ENCODE measurements around the gene VSIG10.
"Not testable (repeated sequence)": the region's sequence is repeated elsewhere in the genome, so short reads cannot be mapped to it uniquely, and the experiment has no call there.

VSIG10 gene, protein sequence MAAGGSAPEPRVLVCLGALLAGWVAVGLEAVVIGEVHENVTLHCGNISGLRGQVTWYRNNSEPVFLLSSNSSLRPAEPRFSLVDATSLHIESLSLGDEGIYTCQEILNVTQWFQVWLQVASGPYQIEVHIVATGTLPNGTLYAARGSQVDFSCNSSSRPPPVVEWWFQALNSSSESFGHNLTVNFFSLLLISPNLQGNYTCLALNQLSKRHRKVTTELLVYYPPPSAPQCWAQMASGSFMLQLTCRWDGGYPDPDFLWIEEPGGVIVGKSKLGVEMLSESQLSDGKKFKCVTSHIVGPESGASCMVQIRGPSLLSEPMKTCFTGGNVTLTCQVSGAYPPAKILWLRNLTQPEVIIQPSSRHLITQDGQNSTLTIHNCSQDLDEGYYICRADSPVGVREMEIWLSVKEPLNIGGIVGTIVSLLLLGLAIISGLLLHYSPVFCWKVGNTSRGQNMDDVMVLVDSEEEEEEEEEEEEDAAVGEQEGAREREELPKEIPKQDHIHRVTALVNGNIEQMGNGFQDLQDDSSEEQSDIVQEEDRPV

DNA sequence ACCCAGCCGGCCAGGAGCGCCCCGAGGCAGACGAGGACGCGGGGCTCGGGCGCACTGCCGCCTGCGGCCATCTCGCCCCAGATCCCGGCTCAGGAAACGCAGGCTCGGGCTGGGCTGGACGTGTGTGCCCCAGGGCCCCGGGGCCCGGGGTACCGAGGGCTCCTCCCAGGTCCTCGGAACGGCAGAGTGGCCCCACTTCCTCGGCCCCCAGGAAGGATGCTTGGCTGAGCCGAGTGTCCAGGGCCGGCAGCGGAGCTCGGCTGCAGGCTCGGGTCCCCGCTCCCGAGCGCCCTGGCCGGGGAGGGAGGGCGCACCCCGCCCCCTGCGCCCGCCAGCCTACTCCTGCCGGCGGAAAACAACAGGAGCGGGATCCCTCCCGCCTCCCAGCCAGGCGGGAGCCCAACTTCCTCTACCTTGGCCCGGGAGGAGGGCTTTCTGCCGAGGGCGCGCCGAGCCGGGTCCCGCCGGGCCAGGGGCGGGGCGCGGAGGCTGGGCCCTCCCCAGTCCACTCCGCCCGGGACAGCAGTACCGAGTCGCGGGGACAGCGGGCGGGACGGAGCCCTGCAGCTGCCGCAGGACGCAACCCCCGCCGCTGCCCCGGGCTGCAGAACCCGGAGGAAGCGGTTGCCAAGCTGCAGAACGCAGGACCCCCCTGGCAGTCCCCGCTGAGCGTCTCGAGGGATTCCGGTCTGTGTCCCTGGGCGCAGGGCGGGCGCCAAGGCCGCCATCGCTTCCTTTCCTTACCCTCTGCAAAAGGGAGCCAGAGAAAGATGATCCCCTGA is at the start of gene VSIG10:
Gene VSIG10 (minus strand): TSS at position 411 of the 782 bp plus-strand sequence. CDS start 340 bp downstream, at position 71.
- no peak for DNase-seq (ENCODE audit: low read depth)

DNA sequence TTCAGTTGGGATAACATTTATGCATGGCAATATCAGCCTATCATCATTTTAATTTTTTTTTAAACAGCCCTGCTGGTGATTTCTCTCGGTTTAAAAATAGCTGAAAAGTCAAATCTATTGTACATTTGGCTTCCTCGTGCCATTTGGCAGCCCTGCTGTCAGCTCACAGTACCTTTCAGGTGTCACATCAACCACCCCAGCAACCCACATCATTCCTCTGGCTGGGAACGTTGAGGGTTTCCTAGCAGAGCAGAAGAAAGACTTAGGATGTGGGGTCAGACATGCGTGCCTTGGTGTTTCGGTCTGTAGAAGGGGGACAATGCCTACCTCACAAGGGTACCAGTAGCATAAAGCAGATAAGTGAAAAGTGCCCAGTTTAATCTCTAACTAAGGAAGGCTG is 47.9 kb upstream of the VSIG10 start:
- DNase-seq (ENCODE audit: low read depth), result no peak

DNA sequence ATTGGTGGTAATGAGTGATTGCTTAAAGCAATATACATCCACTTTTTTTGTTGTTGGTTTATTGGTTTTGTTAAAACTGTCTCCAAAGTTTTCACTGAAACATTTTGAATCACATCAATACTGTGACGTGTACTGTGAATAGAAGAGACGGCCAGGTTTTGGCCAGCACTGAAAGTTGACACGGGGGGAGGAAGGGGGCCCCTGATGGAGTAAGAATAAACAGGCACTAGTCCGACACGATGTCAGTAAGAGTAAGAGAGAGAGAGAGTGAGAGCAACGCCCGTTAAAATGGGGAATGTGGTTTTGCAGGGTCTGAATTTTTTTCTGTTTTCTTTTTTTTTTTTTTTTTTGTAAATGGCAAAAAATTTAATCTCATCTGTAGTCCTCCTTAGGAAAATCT is 46.8 kb upstream of the VSIG10 start:
- no peak for DNase-seq (ENCODE audit: low read depth)

DNA sequence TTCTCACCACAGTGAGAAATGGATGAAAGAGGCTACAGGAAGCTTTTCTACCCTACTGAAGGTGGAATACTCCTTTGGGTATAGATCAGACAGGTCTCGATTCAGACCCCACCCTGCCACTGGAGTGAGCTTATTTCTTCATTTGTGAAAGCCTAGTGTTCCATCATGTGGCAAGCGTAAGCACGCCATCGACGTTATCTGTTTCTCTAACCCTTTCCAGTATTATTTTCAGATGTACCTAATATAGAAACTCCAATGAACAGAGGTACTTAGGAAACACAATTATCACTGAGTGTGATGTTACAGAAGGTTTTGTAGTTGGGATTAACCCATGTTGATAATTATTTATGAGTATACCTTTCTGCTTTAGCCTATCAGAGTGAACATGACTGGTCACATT is 44.5 kb upstream of the VSIG10 start:
- no peak for DNase-seq (ENCODE audit: low read depth)

DNA sequence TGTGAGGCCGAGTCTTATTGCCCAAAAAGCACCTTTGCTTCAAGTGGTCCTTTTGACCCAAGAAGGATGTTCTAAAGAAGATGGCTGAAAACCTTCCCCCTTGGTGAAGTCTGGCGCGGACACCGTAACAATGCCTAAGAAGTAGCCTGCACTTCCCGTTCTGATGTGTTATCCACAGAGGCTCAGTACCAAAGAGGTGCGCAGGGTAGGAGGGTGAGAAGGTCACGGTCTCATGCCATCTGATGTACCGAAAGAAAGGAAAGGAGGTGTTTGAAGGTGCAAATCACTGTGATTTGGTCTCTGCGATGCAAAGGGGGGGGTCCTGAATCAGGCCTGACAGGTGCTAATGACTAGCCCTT is 42.0 kb upstream of the VSIG10 start:
- no peak for DNase-seq (ENCODE audit: low read depth)

DNA sequence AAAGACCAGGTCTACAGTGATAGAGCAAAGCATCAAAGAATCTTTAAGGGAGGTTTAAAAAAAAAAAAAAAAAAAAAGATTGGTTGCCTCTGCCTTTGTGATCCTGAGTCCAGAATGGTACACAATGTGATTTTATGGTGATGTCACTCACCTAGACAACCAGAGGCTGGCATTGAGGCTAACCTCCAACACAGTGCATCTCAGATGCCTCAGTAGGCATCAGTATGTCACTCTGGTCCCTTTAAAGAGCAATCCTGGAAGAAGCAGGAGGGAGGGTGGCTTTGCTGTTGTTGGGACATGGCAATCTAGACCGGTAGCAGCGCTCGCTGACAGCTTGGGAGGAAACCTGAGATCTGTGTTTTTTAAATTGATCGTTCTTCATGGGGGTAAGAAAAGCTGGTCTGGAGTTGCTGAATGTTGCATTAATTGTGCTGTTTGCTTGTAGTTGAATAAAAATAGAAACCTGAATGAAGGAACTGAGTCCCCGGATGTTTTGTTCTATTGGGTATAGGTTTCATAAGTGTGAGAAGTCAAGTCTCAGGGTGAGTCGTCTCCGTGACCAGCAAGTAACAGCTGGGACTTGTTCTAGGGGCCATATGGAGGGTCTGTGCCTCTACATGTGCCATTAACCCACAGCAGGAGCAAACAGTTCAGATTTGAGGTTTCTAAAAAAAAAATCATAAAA is 41.4 kb upstream of the VSIG10 start:
- DNase-seq (ENCODE audit: low read depth), result no peak

DNA sequence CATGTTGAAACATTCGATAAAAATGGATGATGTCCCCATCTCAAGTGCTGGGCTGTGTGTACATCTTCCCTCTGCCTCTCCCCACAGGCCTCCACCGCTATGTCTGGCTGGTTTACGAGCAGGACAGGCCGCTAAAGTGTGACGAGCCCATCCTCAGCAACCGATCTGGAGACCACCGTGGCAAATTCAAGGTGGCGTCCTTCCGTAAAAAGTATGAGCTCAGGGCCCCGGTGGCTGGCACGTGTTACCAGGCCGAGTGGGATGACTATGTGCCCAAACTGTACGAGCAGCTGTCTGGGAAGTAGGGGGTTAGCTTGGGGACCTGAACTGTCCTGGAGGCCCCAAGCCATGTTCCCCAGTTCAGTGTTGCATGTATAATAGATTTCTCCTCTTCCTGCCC is 40.7 kb upstream of the VSIG10 start:
- DNase-seq (ENCODE audit: low read depth), result no peak

DNA sequence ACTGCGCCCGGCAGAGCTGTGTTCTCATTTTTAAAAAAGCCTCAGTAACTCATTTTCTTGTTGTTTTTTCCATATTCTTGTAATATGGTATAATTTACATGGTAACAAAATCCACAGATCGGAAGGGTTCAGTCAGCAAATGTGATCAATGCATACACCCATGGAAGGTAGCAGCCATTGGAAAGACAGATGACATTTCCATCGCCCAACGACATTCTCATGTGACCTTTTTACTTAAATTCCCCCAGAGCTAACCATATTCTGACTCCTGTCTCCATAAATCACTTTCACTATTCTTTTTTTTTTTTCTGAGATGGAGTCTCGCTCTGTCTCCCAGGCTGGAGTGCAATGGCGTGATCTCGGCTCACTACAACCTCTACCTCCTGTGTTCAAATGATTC is 37.0 kb upstream of the VSIG10 start:
- no peak for DNase-seq (ENCODE audit: low read depth)

DNA sequence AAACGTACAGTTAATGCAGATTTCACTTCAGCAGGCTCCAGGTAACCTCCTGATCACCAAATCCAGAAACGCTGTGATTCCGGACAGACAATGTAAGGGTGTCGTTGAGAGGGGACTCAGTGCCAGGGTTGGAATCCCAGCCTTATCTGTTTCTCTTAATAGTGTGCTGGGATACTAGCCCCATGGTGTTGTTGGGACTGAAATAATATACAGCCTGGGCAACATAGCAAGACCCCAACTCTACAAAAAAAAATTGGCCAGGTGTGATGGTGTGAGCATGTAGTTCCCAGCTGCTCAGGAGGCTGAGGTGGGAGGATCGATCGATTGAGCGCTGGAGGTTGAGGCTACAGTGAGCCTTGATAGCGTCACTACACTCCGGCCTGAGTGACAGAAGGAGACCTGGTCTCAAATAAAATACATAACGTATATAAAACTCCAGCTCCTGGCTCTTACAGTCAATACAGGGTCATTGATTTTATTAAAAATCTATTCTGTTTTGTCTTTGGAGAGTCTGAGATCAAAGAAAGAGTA is 33.4 kb upstream of the VSIG10 start:
- no peak for DNase-seq (ENCODE audit: low read depth)

DNA sequence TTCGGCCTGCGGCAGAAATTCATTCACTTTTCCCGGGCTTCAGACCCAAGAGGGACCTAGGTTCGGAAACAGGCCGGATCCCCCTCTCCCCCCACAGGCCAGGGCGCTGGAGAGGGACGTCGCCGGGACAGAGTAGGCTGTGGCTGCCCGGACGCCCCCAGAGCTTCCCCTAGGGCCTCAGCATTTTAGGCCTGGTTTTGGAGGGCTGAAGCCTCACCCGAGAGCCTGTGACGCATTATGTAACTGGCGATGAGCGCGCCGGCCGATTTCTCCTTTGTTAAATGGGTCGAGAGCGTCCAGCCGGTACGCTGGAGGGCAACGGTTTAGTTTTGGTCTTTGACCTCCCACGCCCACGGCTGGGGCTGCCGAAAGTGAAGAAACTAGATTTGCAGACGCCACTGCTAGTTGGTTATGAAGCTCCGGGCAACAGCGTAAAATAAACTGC is 32.8 kb upstream of the VSIG10 start:
- peak; percentile 3 for DNase-seq (ENCODE audit: low read depth)

DNA sequence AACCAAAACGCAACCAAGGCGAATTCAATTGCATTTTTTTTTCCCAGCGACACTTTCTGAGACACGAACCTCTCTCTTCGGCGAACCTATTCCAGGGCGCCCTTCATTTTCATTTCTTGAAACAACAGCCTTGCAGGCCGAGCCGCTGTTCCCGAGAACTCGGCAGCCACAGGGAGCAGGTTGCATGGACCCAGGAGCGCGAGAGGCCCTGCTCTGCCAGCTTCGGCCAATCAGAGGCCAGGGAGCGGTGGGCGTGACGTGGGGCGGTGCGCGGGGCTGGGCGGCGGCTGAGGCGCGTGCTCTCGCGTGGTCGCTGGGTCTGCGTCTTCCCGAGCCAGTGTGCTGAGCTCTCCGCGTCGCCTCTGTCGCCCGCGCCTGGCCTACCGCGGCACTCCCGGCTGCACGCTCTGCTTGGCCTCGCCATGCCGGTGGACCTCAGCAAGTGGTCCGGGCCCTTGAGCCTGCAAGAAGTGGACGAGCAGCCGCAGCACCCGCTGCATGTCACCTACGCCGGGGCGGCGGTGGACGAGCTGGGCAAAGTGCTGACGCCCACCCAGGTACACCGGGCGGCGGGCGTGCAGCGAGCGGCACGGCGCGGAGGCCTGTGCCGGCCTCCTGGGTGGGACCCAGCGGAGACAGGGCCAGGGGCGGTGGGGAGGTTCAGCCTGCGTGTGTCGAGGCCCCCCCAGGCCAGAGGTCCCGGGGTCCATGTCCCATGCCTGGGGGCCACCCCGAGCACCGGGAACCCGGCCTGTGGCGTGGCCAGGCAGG is 32.2 kb upstream of the VSIG10 start, which contains the start of gene PEBP1:
Gene PEBP1 (plus strand): TSS at position 337 of the 771 bp plus-strand sequence. CDS start 86 bp downstream, at position 423.
- peak; percentile 88 for DNase-seq (ENCODE audit: low read depth)

DNA sequence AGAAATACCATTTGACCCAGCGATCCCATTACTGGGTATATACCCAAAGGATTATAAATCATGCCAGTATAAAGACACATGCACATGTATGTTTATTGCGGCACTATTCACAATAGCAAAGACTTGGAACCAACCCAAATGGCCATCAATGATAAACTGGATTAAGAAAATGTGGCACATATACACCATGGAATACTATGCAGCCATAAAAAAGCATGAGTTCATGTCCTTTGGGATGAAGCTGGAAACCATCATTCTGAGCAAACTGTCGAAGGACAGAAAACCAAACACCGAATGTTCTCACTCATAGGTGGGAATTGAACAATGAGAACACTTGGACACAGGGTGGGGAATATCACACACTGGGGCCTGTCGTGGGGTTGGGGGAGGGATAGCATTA is 25.6 kb upstream of the VSIG10 start:
- not testable (repeated sequence) for DNase-seq (ENCODE audit: low read depth)

DNA sequence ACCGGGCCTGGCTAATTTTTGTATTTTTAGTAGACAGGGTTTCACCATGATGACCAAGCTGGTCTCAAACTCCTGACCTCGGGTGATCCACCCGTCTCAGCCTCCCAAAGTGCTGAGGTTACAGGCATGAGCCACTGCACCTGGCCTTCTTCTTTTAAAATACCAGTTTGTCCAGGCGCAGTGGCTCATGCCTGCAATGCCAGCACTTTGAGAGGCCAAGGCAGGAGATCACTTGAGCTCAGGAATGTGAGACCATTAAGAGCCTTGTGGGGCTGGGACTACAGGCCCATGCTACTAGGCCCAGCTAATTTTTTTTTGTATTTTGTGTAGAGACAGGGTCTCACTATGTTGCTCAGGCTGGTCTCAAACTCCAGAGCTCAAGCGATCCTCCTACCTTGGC is 24.1 kb upstream of the VSIG10 start:
- DNase-seq (ENCODE audit: low read depth), result no peak

DNA sequence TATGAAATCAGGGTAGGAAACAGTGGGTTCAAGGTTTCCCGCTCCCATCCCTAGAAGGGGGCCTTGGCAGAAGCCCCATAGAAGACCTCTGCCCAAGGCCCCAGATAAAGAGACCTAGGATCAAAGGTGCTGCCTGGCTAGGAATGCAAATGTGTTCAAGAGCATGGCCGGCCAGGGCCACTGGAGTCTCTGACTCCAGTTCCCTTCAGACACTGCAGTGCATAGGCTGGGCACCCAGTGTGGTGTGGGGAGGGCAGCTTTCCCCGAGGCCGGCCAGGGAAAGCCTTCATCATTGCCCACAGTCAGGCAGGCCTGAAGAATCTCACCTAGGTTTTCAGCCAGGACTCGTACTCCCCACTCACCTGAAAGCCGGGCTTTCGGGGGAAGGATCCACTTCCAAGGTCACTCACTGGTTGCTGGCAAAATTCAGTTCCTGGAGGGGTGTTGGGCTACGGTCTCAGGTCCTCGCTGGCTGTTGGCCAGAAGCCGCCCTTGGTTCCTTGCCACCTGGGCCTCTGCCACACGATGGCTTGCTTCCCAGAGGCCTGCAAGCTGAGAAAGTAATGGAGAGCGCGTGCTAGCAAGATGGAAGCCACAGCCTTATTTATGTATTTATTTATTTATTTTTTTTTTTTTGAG is 22.4 kb upstream of the VSIG10 start:
- no peak for DNase-seq (ENCODE audit: low read depth)

DNA sequence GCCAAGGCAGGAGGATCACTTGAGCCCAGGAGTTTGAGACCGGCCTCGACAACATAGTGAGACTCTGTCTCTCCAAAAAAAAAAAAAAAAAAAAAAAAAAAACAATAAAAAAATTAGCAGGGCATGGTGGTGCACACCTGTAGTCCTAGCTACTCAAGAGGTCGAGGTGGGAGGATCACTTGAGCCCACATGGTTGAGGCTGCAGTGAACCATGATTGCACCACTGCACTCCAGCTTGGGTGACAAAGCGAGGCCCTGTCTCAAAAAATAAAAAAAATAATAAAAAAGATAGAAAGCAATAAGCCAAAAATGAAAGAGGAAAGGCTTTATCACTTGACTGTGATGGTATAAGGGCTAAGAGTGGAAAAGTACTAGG is 21.9 kb upstream of the VSIG10 start:
- no peak for DNase-seq (ENCODE audit: low read depth)

DNA sequence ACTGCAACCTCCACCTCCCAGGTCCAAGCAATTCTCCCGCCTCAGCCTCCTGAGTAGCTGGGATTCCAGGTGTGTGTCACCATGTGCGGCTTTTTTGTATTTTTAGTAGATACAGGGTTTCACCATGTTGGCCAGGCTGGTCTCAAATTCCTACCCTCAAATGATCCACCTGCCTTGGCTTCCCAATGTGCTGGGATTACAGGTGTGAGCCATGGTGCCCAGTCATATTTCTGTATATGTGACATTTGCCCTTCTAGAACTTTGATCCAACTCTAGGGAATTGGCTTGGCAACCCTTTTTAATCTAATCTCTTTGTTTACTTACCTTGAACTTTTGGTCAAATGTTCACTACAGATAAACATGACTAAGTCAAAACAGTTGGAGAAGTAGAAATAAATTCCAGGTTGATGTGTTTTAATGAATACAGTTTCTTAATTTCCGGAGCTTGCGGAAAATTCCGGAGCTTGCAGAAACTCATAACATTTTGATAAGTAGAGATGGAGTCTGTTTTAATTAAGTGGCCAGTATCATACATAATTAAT is 20.6 kb upstream of the VSIG10 start:
- DNase-seq (ENCODE audit: low read depth), result no peak

DNA sequence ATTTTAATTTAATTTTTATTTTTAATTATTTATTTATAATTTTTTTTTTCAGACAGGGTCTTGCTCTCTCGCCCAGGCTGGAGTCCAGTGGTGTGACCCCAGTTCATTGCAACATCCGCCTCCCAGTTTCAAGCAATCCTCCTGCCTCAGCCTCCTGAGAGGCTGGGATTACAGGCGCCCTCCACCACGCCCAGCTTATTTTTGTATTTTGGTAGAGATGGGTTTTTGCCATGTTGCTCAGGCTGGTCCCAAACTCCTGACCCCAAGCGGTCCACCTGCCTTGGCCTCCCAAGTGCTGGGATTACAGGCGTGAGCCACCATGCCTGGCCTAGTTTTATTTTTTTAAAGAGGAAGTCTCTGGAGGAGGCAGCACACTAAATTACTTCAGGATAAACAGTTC is 18.5 kb upstream of the VSIG10 start:
- no peak for DNase-seq (ENCODE audit: low read depth)

DNA sequence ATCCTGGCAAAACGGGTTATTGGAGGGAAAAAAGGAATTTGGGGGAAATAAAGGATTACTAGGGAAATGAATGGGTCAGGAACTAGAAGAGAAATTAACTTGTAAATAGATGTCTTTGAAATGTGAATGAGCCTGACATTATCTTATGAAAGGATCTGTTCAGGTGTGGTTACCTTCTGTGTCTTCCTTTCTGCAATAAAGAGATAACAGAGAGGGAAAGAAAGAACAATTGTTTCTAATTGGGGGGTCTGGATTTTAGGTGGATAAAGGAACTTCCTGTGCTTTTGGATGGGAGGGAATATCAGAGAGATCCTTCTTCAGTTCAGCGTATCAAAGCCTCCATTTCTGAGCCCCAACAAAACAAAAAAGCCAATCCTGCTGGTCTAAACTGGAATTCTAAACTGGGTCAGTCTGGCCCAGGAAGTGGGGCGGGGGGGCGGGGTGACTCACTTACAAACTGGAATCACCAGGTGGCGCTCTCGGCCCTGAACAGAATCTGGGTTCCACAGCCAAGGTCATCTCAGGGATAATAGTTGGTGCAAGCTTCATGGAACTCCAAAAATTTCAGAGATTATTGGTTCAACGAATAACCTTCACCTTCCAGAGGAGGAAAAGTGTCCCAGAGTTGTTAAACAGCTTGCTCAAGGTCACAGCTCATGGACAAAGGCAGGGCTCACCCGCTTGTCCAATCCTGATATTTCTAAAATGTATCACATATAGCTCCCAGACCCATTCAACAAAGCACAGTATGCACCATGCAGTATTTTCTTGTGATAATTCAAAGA is 17.0 kb upstream of the VSIG10 start:
- DNase-seq (ENCODE audit: low read depth), result peak; percentile 44

DNA sequence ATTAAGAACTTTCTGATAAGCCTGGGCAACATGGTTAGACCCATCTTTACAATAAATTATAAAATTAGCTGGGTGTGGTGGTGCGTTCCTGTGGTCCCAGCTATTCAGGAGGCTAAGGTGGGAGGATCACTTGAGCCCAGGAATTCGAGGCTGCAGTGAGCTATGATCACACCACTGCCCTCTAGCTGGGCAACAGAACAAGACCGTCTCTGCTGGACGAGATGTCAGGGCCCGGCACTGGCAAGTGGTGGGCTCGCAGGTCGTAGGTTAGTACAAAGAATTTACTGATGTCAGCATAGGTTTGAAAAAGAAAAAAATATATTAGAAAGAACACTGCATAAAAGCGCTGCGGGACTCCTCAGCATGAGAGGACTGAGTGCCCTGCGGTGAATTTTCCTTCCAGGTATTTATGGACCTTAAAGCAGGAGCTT is 15.7 kb upstream of the VSIG10 start:
- no peak for DNase-seq (ENCODE audit: low read depth)

DNA sequence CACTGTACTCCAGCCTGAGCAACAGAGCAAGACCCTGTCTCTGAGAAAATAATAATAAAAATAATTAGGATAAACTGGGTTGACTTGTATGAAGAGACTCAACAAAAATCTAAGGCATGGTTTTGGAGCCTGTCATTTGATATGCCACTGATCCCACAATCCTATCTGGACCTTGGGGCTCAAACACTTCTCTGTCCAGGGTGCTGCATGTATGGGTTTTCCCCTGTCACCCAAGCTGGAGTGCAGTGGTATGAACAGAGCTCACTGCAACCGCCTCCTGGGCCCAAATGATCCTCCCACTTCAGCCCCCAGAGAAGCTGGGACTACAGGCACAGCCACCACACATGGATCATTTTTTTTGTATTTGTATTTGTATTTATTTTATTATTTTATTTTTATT is 5.3 kb upstream of the VSIG10 start:
- no peak for DNase-seq (ENCODE audit: low read depth)

Measured in activated T-helper 1 cell treated with Interleukin-2 at 50 U/mL for 16 hours (primary cell).